ENCODE data around the gene CTNNA3. TPM values are rescaled to one million over a fixed set of nuclear protein-coding genes. Genes with fewer than 3 reads are reported as not detected.

CTNNA3 gene
- total RNA-seq, 1 experiment from 2014 or later: 0.20 TPM

DNA sequence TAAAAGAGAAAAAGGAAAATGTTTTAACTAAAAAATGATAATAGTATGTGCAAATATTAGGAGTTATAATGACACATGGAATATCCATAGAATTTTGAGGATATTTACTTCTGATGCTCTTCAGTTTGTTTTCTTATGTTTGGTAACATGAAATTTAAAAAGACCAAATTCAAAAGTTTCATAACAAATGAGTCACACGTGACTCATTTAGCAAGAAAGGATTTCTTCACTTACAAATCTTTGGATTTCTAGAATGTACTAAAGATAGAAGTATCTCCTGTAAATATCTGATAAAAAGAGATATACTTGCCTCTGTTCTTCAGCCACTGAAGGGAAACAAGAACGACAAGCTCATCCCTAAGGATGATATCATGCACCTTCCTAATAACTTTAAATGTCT lies 1544.6 kb downstream of the CTNNA3 start:
- TF ChIP-seq, protein P1, sequence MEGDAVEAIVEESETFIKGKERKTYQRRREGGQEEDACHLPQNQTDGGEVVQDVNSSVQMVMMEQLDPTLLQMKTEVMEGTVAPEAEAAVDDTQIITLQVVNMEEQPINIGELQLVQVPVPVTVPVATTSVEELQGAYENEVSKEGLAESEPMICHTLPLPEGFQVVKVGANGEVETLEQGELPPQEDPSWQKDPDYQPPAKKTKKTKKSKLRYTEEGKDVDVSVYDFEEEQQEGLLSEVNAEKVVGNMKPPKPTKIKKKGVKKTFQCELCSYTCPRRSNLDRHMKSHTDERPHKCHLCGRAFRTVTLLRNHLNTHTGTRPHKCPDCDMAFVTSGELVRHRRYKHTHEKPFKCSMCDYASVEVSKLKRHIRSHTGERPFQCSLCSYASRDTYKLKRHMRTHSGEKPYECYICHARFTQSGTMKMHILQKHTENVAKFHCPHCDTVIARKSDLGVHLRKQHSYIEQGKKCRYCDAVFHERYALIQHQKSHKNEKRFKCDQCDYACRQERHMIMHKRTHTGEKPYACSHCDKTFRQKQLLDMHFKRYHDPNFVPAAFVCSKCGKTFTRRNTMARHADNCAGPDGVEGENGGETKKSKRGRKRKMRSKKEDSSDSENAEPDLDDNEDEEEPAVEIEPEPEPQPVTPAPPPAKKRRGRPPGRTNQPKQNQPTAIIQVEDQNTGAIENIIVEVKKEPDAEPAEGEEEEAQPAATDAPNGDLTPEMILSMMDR (IDR thresholded peaks at IDR 0.05; ENCODE audit: insufficient read depth in 1 of 2, low read depth in 1 of 2, low read length in 1 of 2, severe bottlenecking in 1 of 2, unreplicated experiment in 1 of 2): no peak
- H3K36me3 ChIP-seq (ENCODE audit: control insufficient read depth, insufficient read depth, low read length): no peaks in the 10 kb centered on the region
- no peak overlapping the region for H3K27ac Mint-ChIP-seq (ENCODE audit: unreplicated experiment)
- H3K27me3 Mint-ChIP-seq (ENCODE audit: insufficient read depth, unreplicated experiment): peaks cover 3% of the 10 kb centered on the region
- BruUV-seq (replicated peaks): no TSS peak
- no peak overlapping the region for H3K4me3 ChIP-seq (ENCODE audit: low read depth, low read length)
- H3K27me3 ChIP-seq (replicated peaks; ENCODE audit: control insufficient read depth, insufficient read depth, low read length): no peaks in the 10 kb centered on the region
- no peaks in the 10 kb centered on the region for H3K4me1 Mint-ChIP-seq (ENCODE audit: low read depth, unreplicated experiment)
- H3K9me3 Mint-ChIP-seq (ENCODE audit: unreplicated experiment): no peaks in the 10 kb centered on the region
- no peaks in the 10 kb centered on the region for H3K4me1 ChIP-seq
- no peak for DNase-seq
- no peaks in the 10 kb centered on the region for H3K36me3 Mint-ChIP-seq (ENCODE audit: insufficient read depth, unreplicated experiment)
- CTCF ChIA-PET: no interaction called here
- POLR2A ChIA-PET: no interaction called here
- no peak overlapping the region for H3K4me3 Mint-ChIP-seq (ENCODE audit: unreplicated experiment)
- no peaks in the 10 kb centered on the region for H3K9me3 ChIP-seq
- intact Hi-C loops (cut with micrococcal nuclease; ENCODE audit: unreplicated experiment): no loop called here

DNA sequence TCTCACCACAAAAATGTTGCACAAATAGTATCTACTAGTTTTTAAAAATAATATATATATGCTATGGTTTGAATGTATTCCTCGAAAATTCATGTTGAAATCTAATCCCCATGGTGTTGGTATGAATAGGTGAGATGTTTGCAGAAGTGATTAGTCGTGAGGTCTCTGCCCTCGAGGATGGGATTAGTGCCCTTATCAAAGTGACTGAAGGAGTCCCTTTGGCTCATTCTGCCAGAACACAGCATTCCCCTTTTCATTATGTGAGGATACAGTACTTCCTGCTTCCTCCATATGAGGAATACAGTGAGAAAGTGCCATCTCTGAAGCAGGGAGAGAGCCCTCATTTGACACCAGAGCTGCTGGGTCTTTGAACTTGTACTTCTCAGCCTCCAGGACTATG lies 1547.7 kb downstream of the CTNNA3 start:
- TF ChIP-seq, protein P1 (IDR thresholded peaks at IDR 0.05; ENCODE audit: insufficient read depth in 1 of 2, low read depth in 1 of 2, low read length in 1 of 2, severe bottlenecking in 1 of 2, unreplicated experiment in 1 of 2): no peak
- Mint-ChIP-seq H3K27ac (ENCODE audit: unreplicated experiment) (no peak overlapping the region), H3K9me3 (ENCODE audit: unreplicated experiment) (no peaks in the 10 kb centered on the region), H3K36me3 (ENCODE audit: insufficient read depth, unreplicated experiment) (no peaks in the 10 kb centered on the region), H3K4me3 (ENCODE audit: unreplicated experiment) (no peak overlapping the region), H3K4me1 (ENCODE audit: low read depth, unreplicated experiment) (no peaks in the 10 kb centered on the region), H3K27me3 (ENCODE audit: insufficient read depth, unreplicated experiment) (no peaks in the 10 kb centered on the region)
- no peaks in the 10 kb centered on the region for H3K27me3 ChIP-seq (replicated peaks; ENCODE audit: control insufficient read depth, insufficient read depth, low read length)
- H3K4me1 ChIP-seq: no peaks in the 10 kb centered on the region
- H3K9me3 ChIP-seq: no peaks in the 10 kb centered on the region
- no peaks in the 10 kb centered on the region for H3K36me3 ChIP-seq (ENCODE audit: control insufficient read depth, insufficient read depth, low read length)
- no peak for DNase-seq
- CTCF ChIA-PET: no interaction called here
- POLR2A ChIA-PET: no interaction called here
- no peak overlapping the region for H3K4me3 ChIP-seq (ENCODE audit: low read depth, low read length)
- intact Hi-C loops (cut with micrococcal nuclease; ENCODE audit: unreplicated experiment): no loop called here
- BruUV-seq (replicated peaks): no TSS peak

- H3K9me3 ChIP-seq: no peaks in the 10 kb centered on the region
- H3K27ac Mint-ChIP-seq (ENCODE audit: unreplicated experiment): no peak overlapping the region
- no peak for DNase-seq
- no peaks in the 10 kb centered on the region for H3K27me3 ChIP-seq (replicated peaks; ENCODE audit: control insufficient read depth, insufficient read depth, low read length)
- no peaks in the 10 kb centered on the region for H3K36me3 ChIP-seq (ENCODE audit: control insufficient read depth, insufficient read depth, low read length)
- H3K4me3 Mint-ChIP-seq (ENCODE audit: unreplicated experiment): no peak overlapping the region
- intact Hi-C loops (cut with micrococcal nuclease; ENCODE audit: unreplicated experiment): no loop called here
- H3K4me1 Mint-ChIP-seq (ENCODE audit: low read depth, unreplicated experiment): no peaks in the 10 kb centered on the region
- ChIA-PET CTCF (no interaction called here), POLR2A (no interaction called here)
- no TSS peak for BruUV-seq (replicated peaks)
- H3K4me1 ChIP-seq: no peaks in the 10 kb centered on the region
- H3K9me3 Mint-ChIP-seq (ENCODE audit: unreplicated experiment): no peaks in the 10 kb centered on the region
- H3K27me3 Mint-ChIP-seq (ENCODE audit: insufficient read depth, unreplicated experiment): peaks cover 12% of the 10 kb centered on the region
- H3K4me3 ChIP-seq (ENCODE audit: low read depth, low read length): no peak overlapping the region
- TF ChIP-seq, protein P1 (IDR thresholded peaks at IDR 0.05; ENCODE audit: insufficient read depth in 1 of 2, low read depth in 1 of 2, low read length in 1 of 2, severe bottlenecking in 1 of 2, unreplicated experiment in 1 of 2): no peak
- H3K36me3 Mint-ChIP-seq (ENCODE audit: insufficient read depth, unreplicated experiment): no peaks in the 10 kb centered on the region
These were observed 1552.0 kb downstream of the CTNNA3 start for GRCh38 chr10:66144016-66144415.

Data from Caco-2 (cell line).